D341Med (cell line): ENCODE data around the gene GPRIN2.
"Not testable (repeated sequence)": the region's sequence is repeated elsewhere in the genome, so short reads cannot be mapped to it uniquely, and the experiment has no call there.

Experiments
- DNase-seq: peaks from one replicate; pipeline ENCODE4 v3.0.0; 2012; ENCODE audit warnings: low spot score

The GPRIN2 gene

GRCh38 chr10:46556515-46557318 lies at the start of gene GPRIN2:
Gene GPRIN2 (minus strand): TSS chr10:46556658. CDS start chr10:46550736, 5,922 bp downstream.
- DNase-seq: peak; percentile 69

GRCh38 chr10:46600516-46600915 lies 44.1 kb upstream of the GPRIN2 start:
- not testable (repeated sequence) for DNase-seq

- DNase-seq: not testable (repeated sequence)
Observed at GRCh38 chr10:46597616-46598246, 41.3 kb upstream of the GPRIN2 start.

GRCh38 chr10:46596570-46596969 lies 40.1 kb upstream of the GPRIN2 start:
- DNase-seq: not testable (repeated sequence)

GRCh38 chr10:46594453-46595063 lies 38.1 kb upstream of the GPRIN2 start:
- not testable (repeated sequence) for DNase-seq

GRCh38 chr10:46593307-46593706 lies 36.8 kb upstream of the GPRIN2 start:
- DNase-seq: not testable (repeated sequence)

- DNase-seq: not testable (repeated sequence)
Observed at GRCh38 chr10:46591053-46591452, 34.6 kb upstream of the GPRIN2 start.

- not testable (repeated sequence) for DNase-seq
Observed at GRCh38 chr10:46589589-46589988, 33.1 kb upstream of the GPRIN2 start.

GRCh38 chr10:46588221-46588620 lies 31.8 kb upstream of the GPRIN2 start:
- DNase-seq: not testable (repeated sequence)

GRCh38 chr10:46587546-46587945 lies 31.1 kb upstream of the GPRIN2 start:
- not testable (repeated sequence) for DNase-seq

- DNase-seq: not testable (repeated sequence)
Observed at GRCh38 chr10:46585246-46585645, 28.8 kb upstream of the GPRIN2 start.

- DNase-seq: not testable (repeated sequence)
Observed at GRCh38 chr10:46584196-46584595, 27.7 kb upstream of the GPRIN2 start.

GRCh38 chr10:46582568-46582967 lies 26.1 kb upstream of the GPRIN2 start:
- DNase-seq: not testable (repeated sequence)

GRCh38 chr10:46581997-46582396 lies 25.5 kb upstream of the GPRIN2 start:
- not testable (repeated sequence) for DNase-seq

GRCh38 chr10:46579378-46579777 lies 22.9 kb upstream of the GPRIN2 start:
- not testable (repeated sequence) for DNase-seq

- not testable (repeated sequence) for DNase-seq
Observed at GRCh38 chr10:46578474-46579178, 22.2 kb upstream of the GPRIN2 start, which contains the start of gene SYT15. Gene SYT15 (plus strand): TSS chr10:46579128. CDS start chr10:46579169, 41 bp downstream.

GRCh38 chr10:46577624-46578473 lies 21.4 kb upstream of the GPRIN2 start:
- not testable (repeated sequence) for DNase-seq

GRCh38 chr10:46573884-46574283 lies 17.4 kb upstream of the GPRIN2 start:
- DNase-seq: not testable (repeated sequence)

- not testable (repeated sequence) for DNase-seq
Observed at GRCh38 chr10:46573314-46573713, 16.9 kb upstream of the GPRIN2 start.

GRCh38 chr10:46572765-46573164 lies 16.3 kb upstream of the GPRIN2 start:
- DNase-seq: not testable (repeated sequence)

- DNase-seq: not testable (repeated sequence)
Observed at GRCh38 chr10:46570655-46571054, 14.2 kb upstream of the GPRIN2 start.
